ENCODE measurements around the gene YPEL3. TPM values are rescaled to one million over a fixed set of nuclear protein-coding genes. Genes with fewer than 3 reads are reported as not detected.
"Not testable (repeated sequence)": the region's sequence is repeated elsewhere in the genome, so short reads cannot be mapped to it uniquely, and the experiment has no call there.

YPEL3 gene
- total RNA-seq, 4 donors from 2014 or later, result 72.7 to 222 (median 154) TPM

DNA sequence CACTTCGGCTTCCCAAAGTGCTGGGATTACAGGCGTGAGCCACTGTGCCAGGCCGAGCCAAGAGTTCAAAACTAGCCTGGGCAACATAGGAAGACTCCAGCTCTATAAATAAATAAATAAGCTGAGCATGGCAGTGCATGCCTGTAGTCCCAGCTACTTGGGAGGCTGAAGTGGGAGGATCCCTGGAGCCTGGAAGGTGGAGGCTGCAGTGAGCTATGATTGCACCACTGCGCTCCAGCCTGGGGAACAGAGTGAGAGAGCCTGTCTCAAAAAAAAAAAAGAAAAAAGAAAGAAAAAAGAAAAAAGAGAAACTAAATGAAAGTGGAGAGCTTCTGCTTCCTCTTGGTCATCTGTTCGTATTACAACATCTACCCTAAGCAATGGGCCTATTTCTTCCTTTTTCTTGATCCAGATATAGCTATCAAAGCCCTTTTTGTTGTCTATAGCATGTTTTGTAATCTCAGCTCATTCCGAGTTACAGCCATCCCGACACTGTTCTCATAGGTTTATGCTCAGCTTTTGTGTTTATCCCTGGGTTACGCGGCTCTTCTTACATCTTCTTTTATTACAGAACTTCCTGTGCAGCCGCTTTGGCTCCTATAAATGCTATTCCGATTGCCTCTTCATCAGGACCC lies 41.1 kb upstream of the YPEL3 start:
- no peak for DNase-seq (ENCODE audit: extremely low spot score)
- intact Hi-C loops (cut with DNase I), result no loop called here
- WGBS, result 73% methylated on average over 11 of the region's 11 CpGs
- Histone ChIP-seq H3K36me3 (no peaks in the 10 kb centered on the region), H3K4me1 (peaks cover 0 to 6% (median 0%) of the 10 kb centered on the region in 4 donors), H3K27me3 (no peaks in the 10 kb centered on the region), H3K4me3 (no peak overlapping the region), H3K9me3 (no peaks in the 10 kb centered on the region), H3K27ac (replicated peaks in 1 of 4) (no peak overlapping the region)
- no peak for TF ChIP-seq POLR2A (IDR thresholded peaks at IDR 0.05; ENCODE audit: low read depth)
- TF ChIP-seq POLR2AphosphoS5 (IDR thresholded peaks at IDR 0.05), result no peak
- TF ChIP-seq, protein P1, sequence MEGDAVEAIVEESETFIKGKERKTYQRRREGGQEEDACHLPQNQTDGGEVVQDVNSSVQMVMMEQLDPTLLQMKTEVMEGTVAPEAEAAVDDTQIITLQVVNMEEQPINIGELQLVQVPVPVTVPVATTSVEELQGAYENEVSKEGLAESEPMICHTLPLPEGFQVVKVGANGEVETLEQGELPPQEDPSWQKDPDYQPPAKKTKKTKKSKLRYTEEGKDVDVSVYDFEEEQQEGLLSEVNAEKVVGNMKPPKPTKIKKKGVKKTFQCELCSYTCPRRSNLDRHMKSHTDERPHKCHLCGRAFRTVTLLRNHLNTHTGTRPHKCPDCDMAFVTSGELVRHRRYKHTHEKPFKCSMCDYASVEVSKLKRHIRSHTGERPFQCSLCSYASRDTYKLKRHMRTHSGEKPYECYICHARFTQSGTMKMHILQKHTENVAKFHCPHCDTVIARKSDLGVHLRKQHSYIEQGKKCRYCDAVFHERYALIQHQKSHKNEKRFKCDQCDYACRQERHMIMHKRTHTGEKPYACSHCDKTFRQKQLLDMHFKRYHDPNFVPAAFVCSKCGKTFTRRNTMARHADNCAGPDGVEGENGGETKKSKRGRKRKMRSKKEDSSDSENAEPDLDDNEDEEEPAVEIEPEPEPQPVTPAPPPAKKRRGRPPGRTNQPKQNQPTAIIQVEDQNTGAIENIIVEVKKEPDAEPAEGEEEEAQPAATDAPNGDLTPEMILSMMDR (IDR thresholded peaks at IDR 0.05), result no peak
- TF ChIP-seq EP300 (IDR thresholded peaks at IDR 0.05), result no peak

DNA sequence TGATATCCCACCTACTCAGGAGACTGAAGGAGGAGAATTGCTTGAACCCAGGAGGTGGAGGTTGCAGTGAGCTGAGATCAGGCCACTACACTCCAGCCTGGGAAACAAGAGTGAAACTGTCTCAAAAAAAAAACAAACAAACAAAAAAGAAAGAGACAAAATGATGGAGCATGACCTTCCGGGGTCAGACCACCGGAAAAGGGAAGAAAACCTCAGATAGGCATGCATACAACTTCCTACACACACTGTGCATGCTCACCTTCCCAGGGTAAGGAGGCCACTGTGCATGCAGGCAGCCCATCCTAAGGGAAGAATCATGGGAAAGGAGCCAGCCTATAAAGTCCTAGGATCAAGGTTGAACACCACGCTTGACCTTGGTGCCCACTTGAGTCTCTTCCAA lies 36.6 kb upstream of the YPEL3 start:
- Histone ChIP-seq H3K4me1 (peaks cover 0 to 10% (median 0%) of the 10 kb centered on the region in 4 donors), H3K27ac (replicated peaks in 1 of 4) (no peak overlapping the region), H3K4me3 (no peak overlapping the region), H3K9me3 (no peaks in the 10 kb centered on the region), H3K27me3 (no peaks in the 10 kb centered on the region), H3K36me3 (no peaks in the 10 kb centered on the region)
- WGBS, result 74% methylated on average over 3 of the region's 3 CpGs
- DNase-seq (ENCODE audit: extremely low spot score), result no peak
- intact Hi-C loops (cut with DNase I), result no loop called here
- TF ChIP-seq, protein P1 (IDR thresholded peaks at IDR 0.05), result no peak
- TF ChIP-seq EP300 (IDR thresholded peaks at IDR 0.05) (no peak), POLR2A (IDR thresholded peaks at IDR 0.05; ENCODE audit: low read depth) (no peak), POLR2AphosphoS5 (IDR thresholded peaks at IDR 0.05) (no peak)

DNA sequence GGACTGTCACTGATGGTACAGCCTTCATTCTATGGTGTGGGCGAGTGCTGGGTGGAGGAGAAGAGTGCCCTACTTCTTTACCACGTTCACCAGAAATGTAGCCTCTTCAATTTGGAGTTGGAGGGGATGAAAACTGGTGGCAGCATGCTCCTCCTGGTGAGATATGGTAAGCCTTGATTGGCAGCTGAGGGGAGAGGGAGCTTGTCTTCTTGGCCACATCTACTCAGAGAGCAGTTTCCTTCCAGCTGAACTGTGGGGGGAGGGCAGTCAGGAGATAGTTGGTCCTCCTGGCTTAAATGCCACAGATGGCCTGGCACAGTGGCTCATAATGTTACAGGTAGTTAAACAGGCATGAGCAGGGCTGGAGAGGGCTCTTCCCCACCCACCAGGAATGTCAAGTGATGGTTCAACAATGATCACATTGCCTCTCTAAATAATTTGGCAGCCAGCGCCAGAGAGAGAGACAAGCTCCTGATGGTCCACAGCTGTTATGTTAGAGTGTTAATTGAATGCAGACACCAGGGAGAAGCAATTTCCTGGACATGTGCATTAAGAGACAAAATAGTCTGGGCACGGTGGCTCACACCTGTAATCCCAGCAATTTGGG lies 36.0 kb upstream of the YPEL3 start:
- no peak for DNase-seq (ENCODE audit: extremely low spot score)
- peaks cover 0 to 10% (median 0%) of the 10 kb centered on the region in 4 donors for H3K4me1 ChIP-seq
- intact Hi-C loops (cut with DNase I), result no loop called here
- TF ChIP-seq, protein P1 (IDR thresholded peaks at IDR 0.05), result no peak
- no peak for TF ChIP-seq EP300 (IDR thresholded peaks at IDR 0.05)
- no peak overlapping the region for H3K4me3 ChIP-seq
- no peaks in the 10 kb centered on the region for H3K36me3 ChIP-seq
- 43% methylated on average over 3 of the region's 4 CpGs for WGBS
- no peak overlapping the region for H3K27ac ChIP-seq (replicated peaks in 1 of 4)
- no peaks in the 10 kb centered on the region for H3K27me3 ChIP-seq
- H3K9me3 ChIP-seq, result no peaks in the 10 kb centered on the region

DNA sequence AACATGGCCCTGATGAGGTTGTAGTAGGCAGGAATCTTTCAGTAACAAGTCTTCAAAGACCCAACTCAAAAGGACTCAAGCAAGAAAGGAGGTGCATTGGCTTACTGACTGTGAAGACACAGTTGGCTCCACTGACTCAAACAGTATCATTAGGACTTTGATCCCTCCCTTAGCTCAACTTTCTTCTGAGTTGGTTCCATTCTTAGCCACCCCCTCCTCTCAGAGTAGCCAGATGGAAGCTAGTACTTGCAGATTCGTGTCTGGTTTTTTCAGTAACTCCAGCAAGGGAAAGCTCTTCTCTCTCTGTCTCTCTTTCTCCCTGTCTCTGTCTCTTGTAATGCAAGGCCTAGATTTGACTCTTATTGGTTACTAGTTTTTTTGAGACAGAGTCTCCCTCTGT lies 32.0 kb upstream of the YPEL3 start:
- H3K9me3 ChIP-seq, result no peaks in the 10 kb centered on the region
- no peak for DNase-seq (ENCODE audit: extremely low spot score)
- H3K27ac ChIP-seq (replicated peaks in 1 of 4), result no peak overlapping the region
- TF ChIP-seq POLR2AphosphoS5 (IDR thresholded peaks at IDR 0.05), result no peak
- no peak for TF ChIP-seq EP300 (IDR thresholded peaks at IDR 0.05)
- TF ChIP-seq, protein P1 (IDR thresholded peaks at IDR 0.05), result no peak
- TF ChIP-seq POLR2A (IDR thresholded peaks at IDR 0.05; ENCODE audit: low read depth), result no peak
- H3K4me3 ChIP-seq, result no peak overlapping the region
- H3K36me3 ChIP-seq, result no peaks in the 10 kb centered on the region
- H3K4me1 ChIP-seq, result peaks cover 8 to 25% (median 17%) of the 10 kb centered on the region in 4 donors
- no peaks in the 10 kb centered on the region for H3K27me3 ChIP-seq
- intact Hi-C loops (cut with DNase I), result no loop called here
- 80% methylated on average over 1 of the region's 1 CpG for WGBS

DNA sequence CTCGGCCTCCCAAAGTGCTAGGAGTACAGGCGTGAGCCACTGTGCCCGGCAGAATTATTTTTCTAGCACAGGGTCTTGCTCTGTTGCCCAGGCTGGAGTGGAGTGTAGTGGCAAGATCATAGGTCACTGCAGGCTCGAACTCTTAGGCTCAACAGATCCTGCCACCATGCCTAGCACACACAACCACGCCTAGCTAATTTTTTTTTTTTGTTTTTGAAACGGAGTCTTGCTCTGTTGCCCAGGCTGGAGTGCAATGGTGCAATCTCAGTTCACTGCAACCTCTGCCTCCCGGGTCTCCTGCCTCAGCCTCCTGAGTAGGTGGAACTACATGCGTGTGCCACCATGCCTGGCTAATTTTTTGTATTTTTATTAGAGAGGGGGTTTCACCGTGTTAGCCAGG lies 29.7 kb upstream of the YPEL3 start:
- H3K27me3 ChIP-seq; intact Hi-C loops (cut with DNase I); H3K27ac ChIP-seq (replicated peaks in 1 of 4); H3K9me3 ChIP-seq; DNase-seq (ENCODE audit: extremely low spot score); H3K36me3 ChIP-seq; H3K4me3 ChIP-seq: not testable (repeated sequence)
- WGBS, result 92% methylated on average over 9 of the region's 9 CpGs
- H3K4me1 ChIP-seq, result peaks cover 24 to 35% (median 34%) of the 10 kb centered on the region in 4 donors

All from esophagus muscularis mucosa (tissue), 4 donors.